KMS-11 (cell line): ENCODE measurements around the gene PLXNA2.

Source experiments
- H2AFZ ChIP-seq: fragments of 200-600 bp; sonication (generic); 2 replicates; pipeline ENCODE4 v1.6.1; 2016; ENCODE audit warnings: antibody characterized with exemption, mixed run types, low read depth
- H3K27ac ChIP-seq: fragments of 200-600 bp; sonication (generic); 2 replicates; pipeline ENCODE4 v1.6.1; 2016; ENCODE audit warnings: mild to moderate bottlenecking, mixed run types
- H3K27me3 ChIP-seq: fragments of 200-600 bp; sonication (generic); 2 replicates; pipeline ENCODE4 v1.6.1; 2017; ENCODE audit warnings: mild to moderate bottlenecking, low read depth, mixed run types, moderate library complexity; ENCODE audit not compliant: insufficient read depth
- H3K36me3 ChIP-seq: fragments of 200-600 bp; sonication (generic); 2 replicates; pipeline ENCODE4 v1.6.1; 2017; ENCODE audit warnings: mild to moderate bottlenecking, mixed run types; ENCODE audit not compliant: insufficient read depth
- H3K4me1 ChIP-seq: fragments of 200-600 bp; sonication (generic); 2 replicates; pipeline ENCODE4 v1.6.1; 2016; ENCODE audit warnings: mild to moderate bottlenecking, low read depth, mixed run types; ENCODE audit not compliant: poor library complexity, severe bottlenecking
- H3K4me2 ChIP-seq: fragments of 200-600 bp; sonication (generic); 2 replicates; pipeline ENCODE4 v1.7.0; 2016; ENCODE audit warnings: mild to moderate bottlenecking, mixed run types
- H3K4me3 ChIP-seq: fragments of 200-600 bp; sonication (generic); IDR thresholded peaks from 2 replicates; pipeline ENCODE4 v1.6.1; 2017; ENCODE audit warnings: low read depth, low read length, mixed read lengths; ENCODE audit not compliant: insufficient read depth
- H3K79me2 ChIP-seq: fragments of 200-600 bp; sonication (generic); 2 replicates; pipeline ENCODE4 v1.6.1; 2016; ENCODE audit warnings: low read depth, mixed run types; ENCODE audit not compliant: insufficient read depth
- H3K9ac ChIP-seq: fragments of 200-600 bp; sonication (generic); 2 replicates; pipeline ENCODE4 v1.6.1; 2016; ENCODE audit warnings: mild to moderate bottlenecking, mixed run types
- H4K20me1 ChIP-seq: fragments of 200-600 bp; sonication (generic); 2 replicates; pipeline ENCODE4 v1.6.1; 2016; ENCODE audit warnings: mild to moderate bottlenecking, mixed run types; ENCODE audit not compliant: insufficient read depth
- CTCF ChIP-seq: fragments of 200-600 bp; sonication (generic); conservative IDR thresholded peaks from 2 replicates; pipeline ENCODE4 v1.6.1; 2017; ENCODE audit warnings: low read depth, mild to moderate bottlenecking, antibody characterized with exemption, low read length, moderate library complexity, mixed read lengths

The PLXNA2 gene

GRCh38 chr1:208036918-208037766, 207.0 kb downstream of the PLXNA2 start:
- TF ChIP-seq CTCF = no peak
- Histone ChIP-seq H2AFZ (no peak overlapping the region), H3K27me3 (no peaks in the 10 kb centered on the region), H3K9ac (no peak overlapping the region), H4K20me1 (no peaks in the 10 kb centered on the region), H3K27ac (no peak overlapping the region), H3K36me3 (no peaks in the 10 kb centered on the region), H3K4me2 (no peak overlapping the region), H3K4me1 (no peaks in the 10 kb centered on the region), H3K79me2 (no peaks in the 10 kb centered on the region), H3K4me3 (no peak overlapping the region)

- Histone ChIP-seq H3K27ac (no peak overlapping the region), H3K79me2 (no peaks in the 10 kb centered on the region), H3K4me3 (no peak overlapping the region), H2AFZ (no peak overlapping the region), H4K20me1 (no peaks in the 10 kb centered on the region), H3K36me3 (no peaks in the 10 kb centered on the region), H3K9ac (no peak overlapping the region), H3K4me1 (no peaks in the 10 kb centered on the region), H3K27me3 (no peaks in the 10 kb centered on the region), H3K4me2 (no peak overlapping the region)
- peak; percentile 41; the same call in 1 of the 2 replicates for TF ChIP-seq CTCF
Measured at GRCh38 chr1:208036106-208036808, 207.9 kb downstream of the PLXNA2 start.

GRCh38 chr1:208034135-208034534, 210.0 kb downstream of the PLXNA2 start:
- Histone ChIP-seq H3K4me2 (no peak overlapping the region), H3K4me1 (no peaks in the 10 kb centered on the region), H3K27me3 (no peaks in the 10 kb centered on the region), H3K79me2 (no peaks in the 10 kb centered on the region), H4K20me1 (no peaks in the 10 kb centered on the region), H3K9ac (no peak overlapping the region), H2AFZ (no peak overlapping the region), H3K27ac (no peak overlapping the region), H3K36me3 (no peaks in the 10 kb centered on the region), H3K4me3 (no peak overlapping the region)
- TF ChIP-seq CTCF = no peak

GRCh38 chr1:208033236-208033635, 210.9 kb downstream of the PLXNA2 start:
- no peak overlapping the region for H3K4me3 ChIP-seq
- H3K27ac ChIP-seq = no peak overlapping the region
- H3K4me1 ChIP-seq = no peaks in the 10 kb centered on the region
- no peaks in the 10 kb centered on the region for H4K20me1 ChIP-seq
- H3K79me2 ChIP-seq = no peaks in the 10 kb centered on the region
- TF ChIP-seq CTCF = no peak
- H3K9ac ChIP-seq = no peak overlapping the region
- H2AFZ ChIP-seq = no peak overlapping the region
- H3K36me3 ChIP-seq = no peaks in the 10 kb centered on the region
- no peak overlapping the region for H3K4me2 ChIP-seq
- H3K27me3 ChIP-seq = no peaks in the 10 kb centered on the region
